Liver (tissue), 3 donors: ENCODE measurements around the gene ABCA12.

ENCODE experiments used
- CTCF ChIP-seq: fragments of 150-350 bp; IDR thresholded peaks from 2 replicates; pipeline ENCODE4 v1.5.1; 2017; ENCODE audit warnings: improper control_type of control experiment, low read depth, low read length; ENCODE audit not compliant: missing input control
- GABPA ChIP-seq, 2 donors: IDR thresholded peaks in 1 of 2; conservative IDR thresholded peaks in 1 of 2; 2 replicates each; pipeline ENCODE4 v1.6.1; 2016; ENCODE audit warnings: antibody characterized with exemption in 2 of 2, mild to moderate bottlenecking in 1 of 2, moderate library complexity in 1 of 2
- RAD21 ChIP-seq, 2 donors: IDR thresholded peaks; 2 replicates each; pipeline ENCODE4 v1.6.1; 2016; ENCODE audit warnings: antibody characterized with exemption in 2 of 2, mild to moderate bottlenecking in 2 of 2
- REST ChIP-seq: IDR thresholded peaks from 2 replicates; pipeline ENCODE4 v1.6.1; 2016; ENCODE audit warnings: antibody characterized with exemption, mild to moderate bottlenecking
- donor health status: healthy.
- donor health status: healthy.

- TF ChIP-seq CTCF = no peak
- no peak for TF ChIP-seq RAD21 (IDR thresholded peaks at IDR 0.05)
- no peak for TF ChIP-seq GABPA (IDR thresholded peaks at IDR 0.05 in 1 of 2, conservative IDR thresholded peaks at IDR 0.05 in 1 of 2)
- no peak for TF ChIP-seq REST
These were observed 57.9 kb downstream of the ABCA12 start for GRCh38 chr2:215080545-215080944.
